DMS79 treated with DMSO at 0.1 percent for 48 hours (cell line): ENCODE results near the gene SLC50A1.

Source experiments
- DNase-seq: peaks from one replicate; lab custom pipeline; 2025; lab: John Stamatoyannopoulos, UW

SLC50A1 gene

GRCh38 chr1:155184351-155184811 lies 48.7 kb downstream of the SLC50A1 start:
- no peak for DNase-seq

GRCh38 chr1:155184835-155185782 lies 49.5 kb downstream of the SLC50A1 start:
- DNase-seq: peak; percentile 18

- DNase-seq: no peak
Observed at GRCh38 chr1:155185783-155186066, 50.1 kb downstream of the SLC50A1 start.

- peak; percentile 78 for DNase-seq
Observed at GRCh38 chr1:155186067-155186793, 50.6 kb downstream of the SLC50A1 start.

GRCh38 chr1:155186794-155187455 lies 51.3 kb downstream of the SLC50A1 start:
- peak; percentile 56 for DNase-seq

- DNase-seq: no peak
Observed at GRCh38 chr1:155187456-155187891, 51.8 kb downstream of the SLC50A1 start.

GRCh38 chr1:155188268-155188667 lies 52.6 kb downstream of the SLC50A1 start:
- no peak for DNase-seq
